ENCODE data around the gene ITFG1. TPM values are rescaled to one million over a fixed set of nuclear protein-coding genes. Genes with fewer than 3 reads are reported as not detected.

ITFG1 gene
- total and polyA plus RNA-seq, 2 donors from 2014 or later, result 63.7 to 69.7 TPM

GRCh38 chr16:47229053-47230050, 231.5 kb downstream of the ITFG1 start:
- no peaks in the 10 kb centered on the region for H3K27me3 ChIP-seq (ENCODE audit: control insufficient read depth, insufficient read depth, low read length)
- H3K9me3 ChIP-seq (ENCODE audit: control insufficient read depth in 2 of 3, insufficient read depth in 1 of 3, low read length in 3 of 3), result peaks cover 0 to 4% (median 0%) of the 10 kb centered on the region in 3 donors
- no peak overlapping the region for H3K9ac ChIP-seq (ENCODE audit: low read length in 3 of 3)
- no peak overlapping the region for H3K4me3 ChIP-seq (ENCODE audit: low read length in 3 of 3)
- no peak overlapping the region for H3K27ac ChIP-seq (ENCODE audit: low read depth in 2 of 2, low read length in 2 of 2)
- H3K4me1 ChIP-seq (ENCODE audit: control insufficient read depth in 2 of 3, insufficient read depth in 2 of 3, low read depth in 1 of 3, low read length in 3 of 3), result no peaks in the 10 kb centered on the region
- no peak for TF ChIP-seq CTCF (IDR thresholded peaks at IDR 0.05; ENCODE audit: borderline replicate concordance, extremely low read depth, insufficient read depth)
- peaks cover 0 to 5% (median 2%) of the 10 kb centered on the region in 3 donors for H3K36me3 ChIP-seq (ENCODE audit: control insufficient read depth in 2 of 3, insufficient read depth in 3 of 3, low read length in 3 of 3)
- DNase-seq, result no peak
- no peak for FAIRE-seq
- intact Hi-C loops (cut with DNase I), result no loop called here

GRCh38 chr16:47228241-47228640, 232.6 kb downstream of the ITFG1 start:
- Histone ChIP-seq H3K27ac (ENCODE audit: low read depth in 2 of 2, low read length in 2 of 2) (no peak overlapping the region), H3K9ac (ENCODE audit: low read length in 3 of 3) (no peak overlapping the region), H3K4me3 (ENCODE audit: low read length in 3 of 3) (no peak overlapping the region), H3K36me3 (ENCODE audit: control insufficient read depth in 2 of 3, insufficient read depth in 3 of 3, low read length in 3 of 3) (peaks cover 0 to 5% (median 2%) of the 10 kb centered on the region in 3 donors), H3K27me3 (ENCODE audit: control insufficient read depth, insufficient read depth, low read length) (no peaks in the 10 kb centered on the region), H3K9me3 (ENCODE audit: control insufficient read depth in 2 of 3, insufficient read depth in 1 of 3, low read length in 3 of 3) (peaks cover 0 to 6% (median 0%) of the 10 kb centered on the region in 3 donors), H3K4me1 (ENCODE audit: control insufficient read depth in 2 of 3, insufficient read depth in 2 of 3, low read depth in 1 of 3, low read length in 3 of 3) (no peaks in the 10 kb centered on the region)
- no peak for TF ChIP-seq CTCF (IDR thresholded peaks at IDR 0.05; ENCODE audit: borderline replicate concordance, extremely low read depth, insufficient read depth)
- DNase-seq (no peak), FAIRE-seq (no peak)
- intact Hi-C loops (cut with DNase I), result no loop called here

GRCh38 chr16:47213761-47214440, 247.0 kb downstream of the ITFG1 start:
- Histone ChIP-seq H3K36me3 (ENCODE audit: control insufficient read depth in 2 of 3, insufficient read depth in 3 of 3, low read length in 3 of 3) (peaks cover 0 to 3% (median 3%) of the 10 kb centered on the region in 3 donors), H3K27me3 (ENCODE audit: control insufficient read depth, insufficient read depth, low read length) (no peaks in the 10 kb centered on the region), H3K4me1 (ENCODE audit: control insufficient read depth in 2 of 3, insufficient read depth in 2 of 3, low read depth in 1 of 3, low read length in 3 of 3) (no peaks in the 10 kb centered on the region), H3K27ac (ENCODE audit: low read depth in 2 of 2, low read length in 2 of 2) (no peak overlapping the region), H3K4me3 (ENCODE audit: low read length in 3 of 3) (no peak overlapping the region), H3K9me3 (ENCODE audit: control insufficient read depth in 2 of 3, insufficient read depth in 1 of 3, low read length in 3 of 3) (no peaks in the 10 kb centered on the region), H3K9ac (ENCODE audit: low read length in 3 of 3) (no peak overlapping the region)
- intact Hi-C loops (cut with DNase I), result no loop called here
- TF ChIP-seq CTCF (IDR thresholded peaks at IDR 0.05; ENCODE audit: borderline replicate concordance, extremely low read depth, insufficient read depth), result no peak
- DNase-seq (no peak), FAIRE-seq (no peak)

All from kidney (tissue), 14 donors.